ENCODE data around the gene ABCB9.
A peak's percentile ranks its signal among the peaks of the same experiment; 100 is the strongest.
"Not testable (repeated sequence)": the region's sequence is repeated elsewhere in the genome, so short reads cannot be mapped to it uniquely, and the experiment has no call there.

Gene ABCB9

DNA sequence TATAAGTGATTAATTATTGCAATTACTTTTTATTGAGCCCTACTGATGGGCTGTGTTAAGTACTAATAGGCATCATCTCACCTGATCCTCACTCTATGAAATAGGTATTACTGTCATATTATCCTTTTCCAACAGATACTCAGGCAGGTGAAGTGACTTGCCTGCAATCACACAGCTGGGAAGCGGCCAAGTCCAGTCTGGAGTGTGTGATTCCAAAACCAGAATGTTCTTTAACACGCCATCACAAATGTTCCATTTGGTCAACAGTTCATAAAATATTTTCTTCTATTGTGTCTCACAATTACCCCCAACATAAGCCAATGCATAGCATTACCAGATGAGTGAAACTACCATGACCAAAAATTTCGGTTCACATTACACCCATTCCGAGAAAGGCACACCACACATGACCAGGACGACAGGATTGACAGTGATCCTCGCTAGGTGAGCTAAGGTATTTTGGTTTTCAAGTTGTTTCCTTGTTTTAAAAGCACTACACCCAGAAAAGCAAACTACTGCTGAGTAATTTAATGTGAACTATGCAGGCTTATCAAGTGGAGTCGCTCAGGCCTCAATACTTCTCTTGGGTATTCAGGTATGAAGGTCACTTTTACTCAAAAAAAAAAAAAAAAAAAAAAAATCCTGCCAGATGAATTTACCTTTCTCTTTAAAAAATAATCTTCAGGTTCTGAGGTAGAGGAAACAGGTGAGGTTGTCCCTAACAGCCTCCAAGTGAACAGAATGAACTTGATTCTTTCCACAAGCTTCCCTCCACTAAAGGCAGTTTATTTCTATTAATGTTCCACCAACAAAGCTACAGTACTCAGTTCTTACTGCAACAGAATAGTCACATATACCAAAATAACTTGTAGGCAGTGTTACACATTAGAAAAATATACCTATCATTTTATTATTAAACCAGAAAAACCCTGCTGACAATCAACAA is 72.8 kb downstream of the ABCB9 start:
- DNase-seq = no peak

- not testable (repeated sequence) for DNase-seq
These were observed 73.5 kb downstream of the ABCB9 start for GRCh38 chr12:122892724-122893123.

- no peak for DNase-seq
These were observed 74.4 kb downstream of the ABCB9 start for GRCh38 chr12:122891661-122892525.

- no peak for DNase-seq
These were observed 76.3 kb downstream of the ABCB9 start for GRCh38 chr12:122889761-122890520.

DNA sequence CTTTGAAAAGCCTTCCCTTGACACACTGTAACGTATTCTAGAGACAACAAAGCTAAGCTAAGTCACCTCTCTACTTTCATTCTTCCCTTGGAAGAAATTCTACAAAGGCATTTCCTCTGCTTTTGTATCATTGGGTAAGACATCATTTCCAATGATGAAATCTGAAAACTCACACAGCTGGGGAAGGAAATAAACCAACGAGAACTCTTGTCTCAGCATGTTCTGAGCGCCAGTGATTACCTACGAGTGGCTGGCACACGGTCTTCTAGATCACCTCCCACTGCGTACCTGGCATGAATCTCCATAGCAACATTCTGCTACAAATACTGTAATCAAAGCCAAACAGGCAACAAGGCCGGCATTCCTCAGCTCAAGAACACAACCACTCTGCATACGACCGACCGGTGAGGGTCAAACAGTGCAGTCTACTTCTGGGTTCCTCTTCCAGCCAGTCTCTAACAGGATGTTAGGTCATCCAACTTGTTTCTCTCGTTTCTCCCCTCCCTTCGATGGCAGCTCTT is 78.0 kb downstream of the ABCB9 start:
- DNase-seq = peak in 1 of 4 experiments; percentile 18

GRCh38 chr12:122887819-122888212 is 78.4 kb downstream of the ABCB9 start:
- no peak for DNase-seq

- no peak for DNase-seq
These were observed 79.1 kb downstream of the ABCB9 start for GRCh38 chr12:122886851-122887818.

GRCh38 chr12:122886161-122886560 is 80.1 kb downstream of the ABCB9 start:
- no peak for DNase-seq

DNA sequence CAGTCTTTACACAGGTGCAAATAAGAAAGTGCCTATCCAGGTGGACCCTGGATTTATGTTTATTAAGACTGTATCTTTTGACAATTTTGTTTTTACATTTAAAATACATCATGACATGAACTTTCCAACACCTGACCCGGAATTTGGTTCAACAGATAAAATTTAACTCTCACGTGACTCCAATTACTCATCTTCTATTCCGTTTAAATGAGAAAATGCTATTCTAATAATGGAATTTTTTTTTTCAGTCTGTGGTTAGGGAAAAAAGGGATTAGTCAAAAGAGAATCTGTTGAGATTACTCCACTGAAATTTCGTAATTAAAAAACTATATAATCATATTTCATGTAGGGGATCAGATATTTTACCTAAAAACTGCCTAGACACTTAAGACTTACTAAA is 81.4 kb downstream of the ABCB9 start:
- DNase-seq = no peak

DNA sequence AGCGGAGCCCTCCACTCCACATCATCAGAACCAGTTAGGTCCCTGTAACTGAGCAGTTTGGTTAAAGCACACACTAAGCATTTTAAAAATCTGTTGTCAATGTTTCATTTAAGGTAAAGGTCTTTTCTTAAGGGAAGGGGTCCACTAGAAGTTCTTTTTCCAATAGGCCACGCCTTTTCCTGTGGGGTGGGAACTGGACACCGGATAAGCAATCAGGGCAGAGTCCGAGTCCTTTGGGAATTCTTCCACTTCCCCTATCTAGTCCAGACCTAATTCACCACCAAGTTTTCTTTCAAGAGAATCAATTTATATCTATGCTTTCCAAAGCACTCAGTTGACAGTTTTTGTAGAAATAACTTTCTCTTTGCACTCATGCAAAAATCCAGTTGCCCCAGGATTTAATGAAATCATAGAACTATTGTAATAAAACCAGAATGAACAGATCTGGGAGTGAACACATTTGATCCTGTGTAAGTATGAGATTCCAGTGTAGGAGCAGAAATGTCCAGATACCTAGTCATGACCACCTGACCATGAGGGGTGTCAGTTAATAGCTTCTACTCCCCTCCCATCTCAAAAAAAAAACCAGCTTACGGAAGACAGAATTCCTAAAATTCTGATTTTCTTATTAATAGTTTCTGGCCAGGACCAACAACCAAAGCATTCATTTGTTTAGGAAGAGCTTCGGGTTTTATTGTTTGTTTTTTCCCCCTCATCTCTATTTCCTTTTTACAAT is 82.0 kb downstream of the ABCB9 start:
- no peak for DNase-seq

GRCh38 chr12:122882908-122883558 is 83.2 kb downstream of the ABCB9 start:
- no peak for DNase-seq

DNA sequence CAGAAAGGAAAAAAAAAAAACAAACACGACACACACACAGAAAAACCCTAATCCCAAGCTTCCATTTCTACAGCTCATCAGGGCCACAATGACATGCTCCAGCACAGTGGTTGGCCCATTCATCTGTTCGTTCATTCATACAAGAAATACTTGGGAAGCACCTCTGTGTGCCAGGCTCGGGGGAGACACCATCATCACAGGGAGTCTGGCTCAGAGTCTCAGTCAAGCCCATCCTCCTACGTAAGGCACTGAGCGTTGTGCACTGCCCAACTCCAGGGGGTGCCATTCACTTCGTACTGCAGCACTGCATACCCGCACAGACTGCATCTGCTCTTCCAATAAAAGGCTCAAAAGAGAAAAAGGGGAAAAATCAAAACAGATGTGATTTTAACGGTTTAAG is 85.6 kb downstream of the ABCB9 start:
- no peak for DNase-seq

DNA sequence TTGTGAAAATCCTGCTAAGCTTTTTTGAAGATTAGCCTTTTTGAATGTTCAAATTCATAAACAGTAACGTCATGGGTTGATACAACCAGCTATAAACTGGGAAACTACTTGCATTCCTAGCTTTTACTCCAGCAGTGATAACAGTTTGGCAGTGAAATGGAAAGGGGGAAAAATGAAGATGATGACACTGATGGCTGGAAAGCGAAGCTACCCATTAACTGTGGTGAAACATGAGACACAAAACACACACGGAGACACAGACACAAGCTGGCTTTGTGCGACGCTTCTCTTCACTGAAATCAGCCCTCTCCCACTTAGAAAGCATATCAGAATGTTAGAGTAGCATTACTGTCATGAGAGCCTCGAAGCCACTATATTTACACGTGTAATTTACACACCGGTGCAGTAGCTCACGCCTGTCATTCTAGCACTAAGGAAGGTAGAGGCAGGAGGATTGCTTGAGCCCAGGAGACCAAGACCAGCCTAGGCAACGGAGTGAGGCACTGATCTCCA is 86.1 kb downstream of the ABCB9 start:
- no peak for DNase-seq

Measured in activated CD4-positive, CD25-positive, alpha-beta regulatory T cell (primary cell).